HG02981 (cell line): Measurements from ENCODE around the gene PLCB1.
"Not testable (repeated sequence)": the region's sequence is repeated elsewhere in the genome, so short reads cannot be mapped to it uniquely, and the experiment has no call there.

Source experiments
- ATAC-seq: cut with Tn5 transposase; IDR thresholded peaks from one replicate; pipeline ENCODE4 v1.9.1; 2021; ENCODE audit warnings: mild to moderate bottlenecking, moderate library complexity; ENCODE audit not compliant: unreplicated experiment

PLCB1 gene

DNA sequence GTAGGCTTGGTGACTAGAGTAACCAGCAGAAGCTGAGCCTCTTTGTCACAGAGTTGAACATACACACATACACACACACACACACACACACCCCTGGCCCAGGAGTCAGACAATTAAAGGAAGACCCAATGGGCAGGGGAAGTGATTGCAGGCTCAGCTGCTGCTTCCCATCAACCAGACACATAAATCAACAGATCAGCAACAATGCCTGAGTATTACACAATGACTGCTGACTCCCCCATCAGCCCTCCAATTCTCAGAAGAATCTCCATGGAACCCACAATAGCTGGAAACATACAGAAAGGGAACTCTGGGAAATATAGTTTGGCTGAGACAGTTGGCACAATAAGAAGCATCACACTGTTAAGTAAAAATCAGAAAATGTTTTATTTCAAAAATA is 666.4 kb downstream of the PLCB1 start:
- ATAC-seq = no peak

GRCh38 chr20:8800089-8800488 is 668.0 kb downstream of the PLCB1 start:
- ATAC-seq = no peak

- no peak for ATAC-seq
Observed at GRCh38 chr20:8801686-8802085, 669.6 kb downstream of the PLCB1 start.

- ATAC-seq = no peak
Observed at GRCh38 chr20:8803065-8803464, 671.0 kb downstream of the PLCB1 start.

- no peak for ATAC-seq
Observed at GRCh38 chr20:8803941-8804340, 671.9 kb downstream of the PLCB1 start.

DNA sequence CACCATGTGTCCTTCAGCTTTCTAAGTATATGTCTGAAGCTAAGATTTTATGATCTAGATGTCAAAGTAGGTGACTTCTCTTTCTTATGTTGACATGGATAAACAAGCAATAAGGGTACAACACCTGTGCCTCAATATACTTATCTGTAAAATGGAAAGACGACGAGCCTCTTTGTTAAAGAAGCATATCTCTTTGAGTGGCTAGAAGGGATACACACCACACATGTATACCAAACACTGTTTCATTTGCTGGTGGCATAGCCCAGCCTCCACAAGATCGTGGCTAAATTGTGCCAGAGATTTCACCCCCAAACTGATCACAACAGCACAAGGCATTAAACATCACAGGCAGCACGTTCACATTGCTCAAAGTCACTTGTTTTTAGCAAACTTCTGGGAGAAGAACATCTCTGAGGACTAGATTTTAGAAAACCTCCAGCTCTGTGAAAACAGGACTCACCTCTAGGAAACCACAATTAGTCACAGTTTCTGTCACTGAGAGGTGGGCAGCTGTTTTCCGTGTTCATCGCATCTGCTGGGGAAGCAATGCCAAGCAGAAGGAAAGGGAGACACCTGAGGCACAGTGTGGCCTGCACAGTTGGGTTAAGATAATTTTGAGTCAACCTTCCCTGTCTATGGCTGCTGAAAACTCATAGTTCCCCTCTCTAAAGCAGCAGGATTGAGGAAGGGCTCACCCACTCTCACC is 673.8 kb downstream of the PLCB1 start:
- ATAC-seq = no peak

GRCh38 chr20:8807480-8808201 is 675.6 kb downstream of the PLCB1 start:
- no peak for ATAC-seq

DNA sequence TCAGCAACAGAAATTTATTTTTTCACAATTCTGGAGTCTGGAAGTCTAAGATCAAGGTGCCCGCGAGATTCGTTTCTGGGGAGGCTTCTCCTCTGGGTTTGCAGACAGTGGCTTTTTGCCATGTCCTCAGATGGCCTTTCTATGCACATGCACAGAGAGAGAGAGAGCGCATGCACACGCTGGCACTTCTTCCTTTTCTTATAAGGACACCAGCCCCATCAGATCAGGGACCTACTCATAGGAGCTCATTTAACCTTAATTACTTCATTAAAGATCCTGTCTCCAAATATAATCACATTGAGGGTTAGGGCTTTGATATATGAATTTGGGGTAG is 676.1 kb downstream of the PLCB1 start:
- ATAC-seq = no peak

DNA sequence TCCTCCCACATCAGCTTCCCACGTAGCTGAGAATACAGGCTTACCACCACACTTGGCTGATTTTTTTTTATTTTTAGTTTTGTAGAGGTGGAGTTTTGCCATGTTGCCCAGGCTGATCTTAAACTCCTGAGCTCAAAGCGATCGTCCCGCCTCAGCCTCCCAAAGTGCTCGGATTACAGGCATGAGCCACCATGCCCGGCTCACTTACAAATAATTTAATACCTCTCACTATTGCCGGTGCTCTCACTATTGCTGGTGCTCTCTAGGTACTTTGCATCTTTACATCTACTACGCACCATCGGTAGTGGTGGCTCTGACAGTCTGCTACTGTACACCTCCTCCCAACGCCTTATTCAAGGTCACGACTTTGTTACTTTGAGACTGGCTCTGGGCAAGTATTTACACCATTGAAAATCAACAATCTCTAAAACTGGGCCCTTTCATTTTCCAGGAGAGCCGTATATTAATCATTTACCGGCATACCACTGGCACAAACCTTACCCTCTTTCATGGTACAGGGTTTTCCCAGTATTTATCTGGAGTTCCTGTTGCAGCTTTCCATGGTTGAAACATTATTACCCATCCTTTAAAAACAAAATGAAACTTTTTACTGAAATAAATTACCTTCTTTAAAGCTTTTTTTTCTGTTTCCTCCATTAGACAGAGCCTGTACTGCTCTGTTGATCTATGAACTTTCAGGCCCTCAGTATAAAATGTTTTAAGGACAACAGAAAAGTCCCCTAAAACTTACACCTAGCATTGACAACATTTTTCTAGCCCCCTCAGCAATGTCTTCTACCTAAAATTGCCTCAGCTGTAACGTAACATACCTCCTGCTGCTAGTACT is 677.3 kb downstream of the PLCB1 start:
- ATAC-seq = no peak

GRCh38 chr20:8811801-8812594 is 679.9 kb downstream of the PLCB1 start:
- no peak for ATAC-seq

- ATAC-seq = no peak
Observed at GRCh38 chr20:8812817-8813216, 680.8 kb downstream of the PLCB1 start.

GRCh38 chr20:8815208-8815607 is 683.1 kb downstream of the PLCB1 start:
- ATAC-seq = no peak

DNA sequence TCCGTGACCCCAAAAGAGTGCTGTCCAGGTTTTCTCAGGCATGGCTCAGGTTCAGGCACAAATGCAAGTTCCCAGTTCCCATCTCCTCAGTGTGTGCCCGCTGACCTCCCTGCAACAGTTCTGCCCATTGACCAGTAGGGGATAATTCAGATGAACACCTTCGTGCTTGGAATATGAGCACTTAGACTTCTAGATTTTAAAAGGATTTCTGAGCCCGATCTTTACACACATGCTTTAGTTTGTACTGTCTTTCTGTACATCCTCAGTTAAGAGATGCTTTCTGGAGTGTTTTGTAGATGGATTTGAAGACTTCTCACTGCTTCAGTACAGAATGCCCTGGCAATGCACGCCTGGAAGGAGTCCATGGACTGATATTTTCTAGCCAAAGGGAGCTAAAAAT is 697.2 kb downstream of the PLCB1 start:
- no peak for ATAC-seq

DNA sequence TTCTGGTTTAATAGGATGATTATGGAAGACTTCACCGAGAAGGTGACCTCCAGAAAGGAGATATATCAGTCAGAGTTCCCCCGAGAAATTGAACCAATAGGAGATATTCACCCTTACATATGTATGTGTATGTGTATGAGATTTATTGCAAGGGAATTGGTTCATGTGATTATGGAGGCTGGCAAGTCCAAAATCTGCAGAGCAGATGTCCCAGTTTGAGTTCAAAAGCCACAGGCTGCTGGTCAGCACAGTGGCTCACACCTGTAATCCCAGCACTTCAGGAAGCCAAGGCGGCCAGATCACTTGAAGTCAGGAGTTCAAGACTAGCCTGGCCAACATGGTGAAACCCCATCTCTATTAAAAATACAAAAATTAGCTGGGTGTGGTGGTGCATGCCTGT is 702.2 kb downstream of the PLCB1 start:
- not testable (repeated sequence) for ATAC-seq

DNA sequence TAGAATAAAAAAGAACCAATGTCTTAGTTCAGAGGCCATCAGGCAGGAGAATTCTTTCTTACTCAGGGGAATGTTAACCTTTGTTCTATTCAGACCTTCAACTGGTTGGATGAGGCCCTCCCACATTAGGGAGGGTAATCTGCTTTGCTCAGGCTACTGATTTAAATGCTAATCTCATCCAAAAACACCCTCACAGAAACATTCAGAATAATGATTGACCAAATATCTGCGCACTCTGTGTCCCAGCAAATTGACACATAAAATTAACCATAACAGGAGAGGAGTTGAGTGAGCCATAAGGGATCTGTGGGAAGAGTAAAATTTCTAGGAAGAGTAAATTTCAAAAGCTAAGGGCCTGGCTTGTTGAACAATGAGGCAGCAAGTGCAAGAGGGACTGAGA is 702.8 kb downstream of the PLCB1 start:
- ATAC-seq = no peak

GRCh38 chr20:8837396-8837795 is 705.3 kb downstream of the PLCB1 start:
- no peak for ATAC-seq

DNA sequence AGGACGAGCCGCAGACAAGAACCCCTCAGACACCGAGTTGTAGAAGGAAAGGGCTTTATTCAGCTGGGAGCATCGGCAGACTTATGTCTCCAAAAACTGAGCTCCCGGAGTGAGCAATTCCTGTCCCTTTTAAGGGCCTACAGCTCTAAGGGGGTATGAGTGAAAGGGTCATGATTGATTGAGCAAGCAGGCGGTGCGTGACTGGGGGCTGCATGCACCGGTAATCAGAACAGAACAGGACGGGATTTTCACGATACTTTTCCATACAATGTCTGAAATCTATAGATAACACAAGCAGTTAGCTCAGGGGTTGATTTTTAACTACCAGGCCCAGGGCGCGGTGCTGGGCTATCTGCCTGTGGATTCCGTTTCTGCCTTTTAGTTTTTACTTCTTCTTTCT is 710.5 kb downstream of the PLCB1 start:
- no peak for ATAC-seq

DNA sequence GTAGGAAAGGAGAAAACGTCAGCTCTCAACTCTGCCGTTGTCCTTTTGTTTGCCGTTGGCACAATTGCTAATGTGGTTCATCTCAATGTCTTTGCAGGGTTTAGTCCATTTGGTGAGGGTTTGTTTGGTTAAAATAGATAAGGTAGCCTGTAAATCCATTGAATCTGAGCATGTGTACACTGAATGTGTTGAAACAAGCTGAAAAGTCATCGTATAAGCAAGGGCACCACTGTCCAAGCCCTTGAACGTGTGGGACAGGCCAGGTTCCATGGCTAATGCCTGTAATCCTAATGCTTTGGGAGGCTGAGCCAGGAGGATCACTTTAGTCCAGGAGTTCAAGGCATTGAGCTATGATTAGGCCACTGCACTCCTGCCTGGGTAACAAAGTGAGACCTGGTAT is 712.1 kb downstream of the PLCB1 start:
- no peak for ATAC-seq

GRCh38 chr20:8849990-8850389 is 717.9 kb downstream of the PLCB1 start:
- no peak for ATAC-seq

GRCh38 chr20:8851446-8851845 is 719.4 kb downstream of the PLCB1 start:
- ATAC-seq = no peak

DNA sequence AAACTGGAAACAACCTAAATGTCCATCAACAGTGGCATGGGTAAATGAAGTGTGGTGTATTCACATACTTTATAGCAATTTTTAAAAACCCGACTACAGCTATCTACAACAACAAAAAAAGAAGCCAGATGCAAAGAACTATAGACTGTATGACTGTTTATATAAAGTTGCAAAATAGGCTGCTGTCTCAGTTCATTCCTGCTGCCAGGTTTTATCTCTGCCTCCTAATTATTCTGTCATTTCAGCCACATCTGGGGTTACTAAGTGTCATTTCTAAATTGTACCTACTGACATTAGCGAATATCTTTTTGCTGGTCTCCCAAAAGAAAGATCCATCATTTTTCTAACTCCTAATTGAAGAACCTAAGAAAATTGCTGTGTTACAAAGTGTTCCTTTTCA is 719.9 kb downstream of the PLCB1 start:
- not testable (repeated sequence) for ATAC-seq
